ENCODE measurements around the gene P2RY2. TPM values are rescaled to one million over a fixed set of nuclear protein-coding genes. Genes with fewer than 3 reads are reported as not detected.
"Not testable (repeated sequence)": the region's sequence is repeated elsewhere in the genome, so short reads cannot be mapped to it uniquely, and the experiment has no call there.

Gene P2RY2
- total and polyA plus RNA-seq, 2 of the 8 experiments (the other 6 are each of a cell fraction or from before 2014, with no cell fraction given), result 1.0 to 1.5 TPM

- H3K4me2 ChIP-seq (ENCODE audit: insufficient read depth in 1 of 2, low read depth in 2 of 2, low read length in 2 of 2); H3K79me1 ChIP-seq (ENCODE audit: low read depth, low read length); H3K27ac ChIP-seq (ENCODE audit: low read depth, low read length); H3K4me3 ChIP-seq (ENCODE audit: extremely low read depth in 1 of 4, insufficient read depth in 2 of 4, low read depth in 3 of 4, low read length in 4 of 4); H4K91ac ChIP-seq (replicated peaks; ENCODE audit: insufficient read length, low read length); H2BK120ac ChIP-seq (replicated peaks; ENCODE audit: low read depth, low read length); H4K20me1 ChIP-seq (replicated peaks in 1 of 2; ENCODE audit: control insufficient read depth in 1 of 2, insufficient read depth in 2 of 2, low read length in 2 of 2); H3K18ac ChIP-seq (ENCODE audit: extremely low read depth, low read length); H2AFZ ChIP-seq (ENCODE audit: low read length); H3K14ac ChIP-seq (ENCODE audit: insufficient read length); H3K36me3 ChIP-seq (ENCODE audit: control insufficient read depth in 2 of 4, insufficient read depth in 4 of 4, low read length in 3 of 4); H2BK5ac ChIP-seq (ENCODE audit: low read depth, low read length); H3K79me2 ChIP-seq (ENCODE audit: control insufficient read depth in 1 of 2, insufficient read depth in 2 of 2, low read length in 2 of 2); H2BK20ac ChIP-seq (ENCODE audit: low read length); H3K4ac ChIP-seq (replicated peaks; ENCODE audit: insufficient read length, low read depth, low read length); H3K56ac ChIP-seq (replicated peaks; ENCODE audit: insufficient read length, low read depth, low read length); H2AK5ac ChIP-seq (ENCODE audit: low read depth, low read length); H3K23me2 ChIP-seq (ENCODE audit: low read depth, low read length); FAIRE-seq; POLR2A ChIA-PET (ENCODE audit: partially characterized antibody); H2BK12ac ChIP-seq (ENCODE audit: low read depth, low read length); H3K27me3 ChIP-seq (replicated peaks in 1 of 4; ENCODE audit: control insufficient read depth in 3 of 4, extremely low read depth in 1 of 4, insufficient read depth in 3 of 4, low read length in 3 of 4); H3K9ac ChIP-seq (replicated peaks in 1 of 4; ENCODE audit: extremely low read depth in 1 of 4, low read depth in 3 of 4, low read length in 3 of 4); H2BK15ac ChIP-seq (ENCODE audit: low read length); H3K23ac ChIP-seq (ENCODE audit: insufficient read length); H4K8ac ChIP-seq (ENCODE audit: extremely low read depth, insufficient read depth, low read length); H4K5ac ChIP-seq (ENCODE audit: insufficient read length, low read depth, low read length); H3K9me3 ChIP-seq (ENCODE audit: insufficient read depth in 2 of 2, low read depth in 1 of 2, low read length in 1 of 2); DNase-seq (ENCODE audit: low read depth in 1 of 2, low spot score in 2 of 2): not testable (repeated sequence)
- CTCF ChIA-PET (ENCODE audit: partially characterized antibody), result interaction anchor here (0.7 to 16.5 kb wide), 8 partner anchors 9 to 783 kb away, joined by 3 to 173 read pairs (median 6); no protein-coding TSS in a partner anchor
- H3K4me1 ChIP-seq (replicated peaks in 1 of 4; ENCODE audit: control insufficient read depth in 3 of 4, insufficient read depth in 4 of 4, low read length in 3 of 4), result peaks cover 0 to 15% (median 8%) of the 10 kb centered on the region in 4 experiments; a peak in 5 of 7 replicates
- WGBS, 2 experiments (ENCODE audit: extremely low coverage in 1 of 2, insufficient coverage in 1 of 2, insufficient read length in 1 of 2, insufficient replicate concordance in 2 of 2, low coverage in 1 of 2, low lambda C conversion rate in 2 of 2, missing lambda C conversion rate in 1 of 2), result 89% methylated on average over 3 of the region's 4 CpGs; no CpG with 5 or more reads in 1 of the 2 experiments
Measured at GRCh38 chr11:73274191-73274590, 56.1 kb downstream of the P2RY2 start.
